CMK (cell line): Measurements from ENCODE around the gene SLC44A5.
"Not testable (repeated sequence)": the region's sequence is repeated elsewhere in the genome, so short reads cannot be mapped to it uniquely, and the experiment has no call there.

Experiments
- DNase-seq: peaks from one replicate; pipeline ENCODE4 v3.0.0-alpha.2; 2010; ENCODE audit warnings: low read depth

The SLC44A5 gene

DNA sequence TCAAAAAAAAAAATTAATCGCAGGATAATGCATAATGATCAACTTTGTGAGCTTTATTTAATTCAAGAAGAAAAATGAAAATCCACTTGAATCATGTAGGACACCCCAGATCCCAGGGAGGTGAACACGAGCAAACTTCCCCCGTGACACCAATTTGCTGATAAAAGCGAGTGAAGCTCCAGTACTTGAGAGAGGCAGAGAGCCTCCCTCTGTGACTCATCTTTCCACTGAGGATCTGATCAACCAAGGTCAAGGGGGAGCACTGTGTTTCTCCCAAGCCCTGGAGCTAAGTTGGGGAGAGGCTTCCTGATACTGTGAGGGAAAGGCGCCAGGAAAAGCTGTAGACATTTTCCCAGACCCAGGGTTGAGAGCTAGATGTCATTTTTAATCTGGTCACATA lies 160.9 kb downstream of the SLC44A5 start:
- no peak for DNase-seq

- no peak for DNase-seq
Measured at GRCh38 chr1:75444220-75444619, 166.7 kb downstream of the SLC44A5 start.

GRCh38 chr1:75440274-75440673 lies 170.6 kb downstream of the SLC44A5 start:
- no peak for DNase-seq

- no peak for DNase-seq
Measured at GRCh38 chr1:75438355-75438754, 172.6 kb downstream of the SLC44A5 start.

DNA sequence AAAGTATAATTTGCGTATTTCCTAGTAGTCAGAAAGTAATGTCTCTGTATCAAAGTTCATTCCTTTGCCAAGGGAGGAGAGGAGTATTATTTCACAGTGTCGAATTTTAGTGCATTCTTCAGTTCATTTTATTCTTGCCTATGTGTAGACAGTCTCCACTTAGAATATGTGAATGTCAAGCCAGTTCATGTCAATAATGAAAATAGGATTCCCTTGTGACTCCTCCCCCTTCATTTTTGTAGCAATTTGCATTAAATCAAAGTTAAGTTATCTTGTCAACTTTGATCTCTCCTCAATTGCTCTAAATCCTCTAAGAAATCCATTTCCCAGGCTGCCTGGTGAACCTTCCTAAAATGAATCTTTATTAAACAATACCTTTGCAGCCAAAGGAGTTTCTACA lies 179.1 kb downstream of the SLC44A5 start:
- DNase-seq: no peak

DNA sequence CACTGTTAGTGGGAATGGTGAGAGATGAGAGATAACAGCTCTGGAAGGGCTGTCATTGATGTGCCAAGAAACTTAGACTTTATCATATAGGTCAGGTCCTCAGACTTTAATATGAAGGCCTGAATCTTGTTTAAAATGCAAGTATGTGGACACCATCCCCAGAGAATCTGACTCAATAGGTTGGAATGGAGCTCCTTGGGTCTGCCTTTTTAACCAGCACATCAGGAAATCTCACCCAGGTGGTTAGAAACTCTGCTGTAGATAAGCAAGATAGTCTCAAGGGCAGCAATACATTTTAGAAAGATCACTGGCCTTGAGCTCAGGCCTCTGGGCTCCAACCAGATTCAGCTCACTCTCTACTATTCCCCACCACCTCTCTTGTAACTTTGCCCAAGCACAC lies 180.4 kb downstream of the SLC44A5 start:
- DNase-seq: no peak

GRCh38 chr1:75426688-75427087 lies 184.2 kb downstream of the SLC44A5 start:
- DNase-seq: no peak

- DNase-seq: no peak
Measured at GRCh38 chr1:75425001-75425650, 185.8 kb downstream of the SLC44A5 start.

DNA sequence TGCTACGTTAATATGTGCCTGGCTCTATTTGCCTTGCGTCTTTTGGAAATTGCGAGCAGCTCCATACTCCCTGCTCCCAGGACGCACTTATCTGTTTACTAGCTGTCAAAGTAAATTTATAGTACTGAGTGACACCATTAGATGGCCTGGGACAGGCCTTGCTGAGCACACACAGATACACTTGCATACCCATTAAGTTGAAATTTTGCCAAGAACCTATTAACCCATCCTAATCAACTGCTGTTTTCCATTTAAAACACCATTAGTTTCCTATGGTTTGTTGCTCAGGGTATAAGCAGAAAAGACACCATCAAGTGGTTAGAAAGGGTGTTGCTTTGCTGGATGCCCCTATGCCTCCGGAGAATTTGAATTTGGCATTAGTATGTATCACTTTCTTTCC lies 187.3 kb downstream of the SLC44A5 start:
- no peak for DNase-seq

DNA sequence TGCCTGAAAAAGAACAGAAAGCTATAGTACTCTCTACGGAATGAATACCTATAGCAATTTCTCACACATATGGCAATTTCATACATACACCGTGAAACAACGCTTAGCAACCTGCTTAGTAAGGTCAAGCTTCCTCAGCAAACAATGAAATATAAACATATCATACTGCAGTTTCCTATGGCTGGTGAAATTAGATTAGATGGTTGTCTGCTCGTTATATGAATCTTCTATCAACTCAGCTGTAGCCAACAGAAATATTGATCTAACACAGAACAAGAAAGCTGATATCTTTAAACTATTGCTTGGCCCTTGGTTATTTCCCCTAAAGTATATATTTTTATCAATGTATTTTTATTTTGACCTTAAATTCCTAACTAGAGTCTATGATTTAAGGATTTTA lies 187.8 kb downstream of the SLC44A5 start:
- DNase-seq: no peak

DNA sequence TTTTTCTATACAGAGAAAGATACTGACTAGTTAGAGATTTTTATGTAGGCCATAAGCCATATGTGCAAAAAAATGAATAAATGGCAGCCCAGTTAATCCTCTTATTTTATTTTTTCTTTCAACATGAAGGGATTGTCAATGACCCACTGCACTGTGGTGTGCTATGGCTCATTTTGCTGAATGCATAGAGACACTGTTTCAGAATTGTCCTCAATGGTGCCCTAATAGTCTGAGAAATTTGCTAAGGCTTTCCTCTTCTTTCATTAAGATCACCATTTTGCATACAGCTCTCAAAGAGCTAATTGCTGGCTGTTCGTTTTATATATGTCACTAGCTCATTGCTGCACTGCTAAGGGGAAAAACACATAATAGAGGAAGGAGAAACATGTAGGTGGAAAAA lies 189.5 kb downstream of the SLC44A5 start:
- DNase-seq: no peak

DNA sequence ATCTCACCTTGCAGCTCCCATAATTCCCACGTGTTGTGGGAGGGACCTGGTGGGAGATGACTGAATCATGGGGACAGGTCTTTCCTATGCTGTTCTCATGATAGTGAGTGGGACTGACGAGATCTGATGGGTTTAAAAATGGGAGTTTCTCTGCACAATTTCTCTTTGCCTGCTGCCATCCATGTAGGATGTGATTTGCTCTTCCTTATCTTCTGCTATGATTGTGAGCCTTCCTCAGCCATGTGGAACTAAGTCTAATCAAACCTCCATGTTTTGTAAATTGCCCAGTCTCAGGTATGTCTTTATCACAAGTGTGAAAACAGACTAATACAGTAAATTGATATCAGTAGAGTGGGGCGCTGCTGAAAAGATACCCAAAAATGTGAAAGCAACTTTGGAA lies 195.7 kb downstream of the SLC44A5 start:
- DNase-seq: no peak

- no peak for DNase-seq
Measured at GRCh38 chr1:75412616-75413015, 198.3 kb downstream of the SLC44A5 start.

- DNase-seq: not testable (repeated sequence)
Measured at GRCh38 chr1:75404681-75405080, 206.2 kb downstream of the SLC44A5 start.

- not testable (repeated sequence) for DNase-seq
Measured at GRCh38 chr1:75403147-75403646, 207.7 kb downstream of the SLC44A5 start.

DNA sequence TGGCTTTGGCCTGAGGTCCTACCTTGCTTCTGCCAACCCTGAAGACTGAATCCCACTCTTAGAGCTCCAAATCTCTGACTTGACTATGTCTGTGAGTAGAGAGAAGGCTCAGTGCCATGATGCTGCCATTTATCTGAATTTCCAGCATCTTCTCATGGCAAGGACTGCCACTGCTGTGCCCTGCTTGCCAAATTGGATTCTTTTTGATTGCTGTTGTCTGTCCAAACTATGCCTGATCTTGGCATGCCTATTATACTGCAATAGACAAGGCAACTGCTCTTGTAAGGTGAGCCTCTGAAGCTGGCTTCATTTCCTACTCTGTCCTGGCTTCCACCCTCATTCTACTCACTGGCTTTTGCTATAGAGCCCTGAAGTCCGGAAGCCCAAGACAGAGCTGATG lies 210.2 kb downstream of the SLC44A5 start:
- DNase-seq: no peak

DNA sequence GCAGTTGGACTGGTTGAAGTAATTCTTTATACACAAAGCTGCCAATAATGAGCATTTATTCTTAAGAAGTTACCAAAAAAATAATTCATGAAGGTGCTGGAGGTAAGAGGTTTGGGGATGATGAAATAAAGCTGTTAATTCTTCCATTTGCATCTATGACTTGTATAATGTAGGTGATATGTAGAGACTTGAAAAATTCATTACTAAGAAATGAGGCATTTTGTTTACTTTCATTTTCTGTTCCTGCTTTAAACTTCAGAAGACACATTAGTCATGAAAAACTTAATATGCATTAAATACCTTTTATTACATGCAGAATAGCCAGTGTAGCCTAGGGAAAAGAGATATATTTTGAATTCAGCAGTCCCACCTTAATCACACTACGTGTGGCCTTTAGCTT lies 214.2 kb downstream of the SLC44A5 start:
- DNase-seq: no peak

GRCh38 chr1:75396260-75396659 lies 214.7 kb downstream of the SLC44A5 start:
- DNase-seq: no peak

- DNase-seq: no peak
Measured at GRCh38 chr1:75394386-75395139, 216.4 kb downstream of the SLC44A5 start.

GRCh38 chr1:75392278-75392677 lies 218.6 kb downstream of the SLC44A5 start:
- DNase-seq: no peak

DNA sequence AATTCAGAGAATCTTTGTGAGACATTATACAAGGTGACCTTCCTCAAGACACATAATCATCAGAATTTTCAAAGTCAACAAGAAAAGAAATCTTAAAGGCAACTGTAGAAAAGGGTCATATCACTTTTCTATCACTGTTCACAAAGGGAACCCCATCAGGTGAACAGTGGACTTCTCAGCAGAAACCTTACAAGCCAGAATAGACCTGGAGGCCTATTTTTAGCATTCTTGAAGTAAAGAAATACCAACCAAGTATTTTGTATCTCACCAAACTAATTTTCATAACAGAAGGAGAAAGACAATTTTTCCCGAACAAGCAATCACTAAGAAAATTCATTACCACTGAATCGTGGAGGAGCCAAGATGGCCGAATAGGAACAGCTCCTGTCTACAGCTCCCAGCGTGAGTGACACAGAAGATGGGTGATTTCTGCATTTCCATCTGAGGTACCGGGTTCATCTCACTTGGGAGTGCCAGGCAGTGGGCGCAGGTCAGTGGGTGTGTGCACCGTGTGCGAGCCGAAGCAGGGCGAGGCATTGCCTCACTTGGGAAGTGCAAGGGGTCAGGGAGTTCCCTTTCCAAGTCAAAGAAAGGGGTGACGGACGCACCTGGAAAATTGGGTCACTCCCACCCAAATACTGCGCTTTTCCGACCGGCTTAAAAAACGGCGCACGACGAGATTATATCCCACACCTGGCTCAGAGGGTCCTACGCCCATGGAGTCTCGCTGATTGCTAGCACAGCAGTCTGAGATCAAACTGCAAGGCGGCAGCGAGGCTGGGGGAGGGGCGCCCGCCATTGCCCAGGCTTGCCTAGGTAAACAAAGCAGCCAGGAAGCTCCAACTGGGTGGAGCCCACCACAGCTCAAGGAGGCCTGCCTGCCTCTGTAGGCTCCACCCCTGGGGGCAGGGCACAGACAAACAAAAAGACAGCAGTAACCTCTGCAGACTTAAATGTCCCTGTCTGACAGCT lies 235.2 kb downstream of the SLC44A5 start:
- not testable (repeated sequence) for DNase-seq

GRCh38 chr1:75373542-75374159 lies 237.3 kb downstream of the SLC44A5 start:
- DNase-seq: no peak
